Testis (tissue), 3 donors: Measurements from ENCODE around the gene CARD18. TPM values are rescaled to one million over a fixed set of nuclear protein-coding genes. Genes with fewer than 3 reads are reported as not detected.

Source experiments
- DNase-seq: peaks from one replicate; pipeline ENCODE4 v3.0.0-alpha.2; 2019
- H3K27ac ChIP-seq, 2 donors: fragments of 200-600 bp; sonication (generic); one replicate each; pipeline ENCODE4 v1.5.1; 2019
- H3K27me3 ChIP-seq: fragments of 200-600 bp; sonication (generic); one replicate; pipeline ENCODE4 v1.5.1; 2019
- H3K36me3 ChIP-seq: fragments of 200-600 bp; sonication (generic); one replicate; pipeline ENCODE4 v1.5.1; 2017; ENCODE audit warnings: low read depth; ENCODE audit errors: missing control alignments
- H3K4me1 ChIP-seq: fragments of 200-600 bp; sonication (generic); one replicate; pipeline ENCODE4 v1.5.1; 2019
- H3K4me3 ChIP-seq, 2 donors: fragments of 200-600 bp; sonication (generic); one replicate each; pipeline ENCODE4 v1.5.1; 2017 to 2019
- H3K9me3 ChIP-seq: fragments of 200-600 bp; sonication (generic); one replicate; pipeline ENCODE4 v1.5.1; 2017
- CTCF ChIP-seq, 3 experiments: fragments of 450-650 bp in 2 of 3; fragments of 200-600 bp in 1 of 3; sonication (generic) in 1 of 3; IDR thresholded peaks; one replicate each; pipeline ENCODE4 v1.5.1; 2016 to 2019; ENCODE audit warnings: antibody characterized with exemption in 3 of 3, mild to moderate bottlenecking in 2 of 3, moderate library complexity in 1 of 3
- POLR2A ChIP-seq: fragments of 450-650 bp; IDR thresholded peaks from one replicate; pipeline ENCODE4 v1.6.1; 2017; ENCODE audit warnings: antibody characterized with exemption, mild to moderate bottlenecking, moderate library complexity
- WGBS, 2 donors: methylation state at CpG; one replicate each; pipeline ENCODE4 v1.1.5; 2018; 5-methylcytosine and 5-hydroxymethylcytosine counted together
- intact Hi-C: fragments of 100-400 bp; cut with DNase I; formaldehyde crosslinking; loops from one replicate; pipeline ENCODE4 v1.15.1; 2023; ENCODE audit warnings: low total_unique reads
- polyA plus RNA-seq: library from polyadenylated mRNA; stranded (reverse); fragments of 350-450 nt; fragmentation: Illumina TruSeq; extraction: RNeasy Lipid Tissue Mini Kit (QIAGEN cat#74804); gene quantifications from one replicate; pipeline ENCODE4 v1.2.3, GENCODE V29; 2014; ENCODE audit warnings: low read depth, low replicate concordance; ENCODE audit not compliant: insufficient read depth
- total RNA-seq, 2 donors: library from RNA; depleted of rRNA; stranded (reverse); fragments of >200 nt; gene quantifications; one replicate each; pipeline ENCODE4 v1.2.3, GENCODE V29; 2016

CARD18 gene
- total and polyA plus RNA-seq, 3 donors from 2014 or later, result 0.81 to 2.3 (median 0.92) TPM

- WGBS, 2 donors, result 55 to 59% methylated on average over 9 of the region's 9 CpGs
- DNase-seq, result no peak
- intact Hi-C loops, result no loop called here
These were observed 47.0 kb downstream of the CARD18 start for GRCh38 chr11:105092256-105093239.

More at GRCh38 chr11:105092256-105093239, 47.0 kb downstream of the CARD18 start:
- Histone ChIP-seq H3K9me3 (no peaks in the 10 kb centered on the region), H3K36me3 (no peaks in the 10 kb centered on the region), H3K4me1 (no peaks in the 10 kb centered on the region), H3K27ac (no peak overlapping the region), H3K4me3 (no peak overlapping the region), H3K27me3 (no peaks in the 10 kb centered on the region)
- TF ChIP-seq CTCF (IDR thresholded peaks at IDR 0.05) (no peak), POLR2A (no peak)

Other genes starting within 250 kb of the CARD18 start
- under 1 TPM; 0.31 to 0.94 TPM for gene CASP12, start 241.3 kb downstream of the CARD18 start, total RNA-seq
- not detected for gene CASP12, start 241.3 kb downstream of the CARD18 start, polyA plus RNA-seq
- 10 to 100 TPM; 16.1 to 20.7 TPM for gene CASP4, start 171.2 kb downstream of the CARD18 start, total RNA-seq
- 12.9 TPM for gene CASP4, start 171.2 kb downstream of the CARD18 start, polyA plus RNA-seq
- gene CASP5, start 116.6 kb downstream of the CARD18 start, total RNA-seq, result not detected
- 0.37 TPM for gene CASP5, start 116.6 kb downstream of the CARD18 start, polyA plus RNA-seq
- gene CASP1, start 104.6 kb downstream of the CARD18 start, total RNA-seq, result 1 to 10 TPM; 1.8 to 3.9 TPM
- 6.1 TPM for gene CASP1, start 104.6 kb downstream of the CARD18 start, polyA plus RNA-seq
- gene CARD16, start 94.4 kb downstream of the CARD18 start, total RNA-seq, result 1 to 10 TPM; 1.4 to 1.5 TPM
- gene CARD16, start 94.4 kb downstream of the CARD18 start, polyA plus RNA-seq, result 5.7 TPM